Mucosa of stomach (tissue), 1 donor: ENCODE data around the gene LGALSL.

Experiments
- H3K27me3 ChIP-seq: one replicate; pipeline ENCODE4 v1.7.0; 2013; ENCODE audit warnings: mild to moderate bottlenecking, low read length; ENCODE audit not compliant: control insufficient read depth, insufficient read depth
- H3K36me3 ChIP-seq: one replicate; pipeline ENCODE4 v1.7.0; 2013; ENCODE audit warnings: low read length; ENCODE audit not compliant: control insufficient read depth, insufficient read depth
- H3K4me1 ChIP-seq: one replicate; pipeline ENCODE4 v1.7.0; 2013; ENCODE audit warnings: mild to moderate bottlenecking, low read length; ENCODE audit not compliant: control insufficient read depth, insufficient read depth
- H3K4me3 ChIP-seq: one replicate; pipeline ENCODE4 v1.7.0; 2013; ENCODE audit warnings: low read length
- H3K9ac ChIP-seq: one replicate; pipeline ENCODE4 v1.7.0; 2013; ENCODE audit warnings: mild to moderate bottlenecking, low read length, moderate library complexity
- H3K9me3 ChIP-seq: one replicate; pipeline ENCODE4 v1.7.0; 2013; ENCODE audit warnings: mild to moderate bottlenecking, low read length, moderate library complexity; ENCODE audit not compliant: control insufficient read depth
- donor health status: Pancreatic carcinoma.

LGALSL gene

GRCh38 chr2:64479259-64480117, 25.5 kb downstream of the LGALSL start:
- H3K4me1 ChIP-seq: peaks cover 5% of the 10 kb centered on the region
- H3K4me3 ChIP-seq: no peak overlapping the region
- H3K27me3 ChIP-seq: no peaks in the 10 kb centered on the region
- no peaks in the 10 kb centered on the region for H3K9me3 ChIP-seq
- no peak overlapping the region for H3K9ac ChIP-seq
- H3K36me3 ChIP-seq: no peaks in the 10 kb centered on the region

- H3K9ac ChIP-seq: no peak overlapping the region
- no peaks in the 10 kb centered on the region for H3K9me3 ChIP-seq
- H3K4me3 ChIP-seq: no peak overlapping the region
- H3K27me3 ChIP-seq: no peaks in the 10 kb centered on the region
- H3K36me3 ChIP-seq: no peaks in the 10 kb centered on the region
- peaks cover 5% of the 10 kb centered on the region for H3K4me1 ChIP-seq
Observed at GRCh38 chr2:64481665-64482064, 27.7 kb downstream of the LGALSL start.

- H3K36me3 ChIP-seq: no peaks in the 10 kb centered on the region
- H3K4me3 ChIP-seq: no peak overlapping the region
- no peaks in the 10 kb centered on the region for H3K9me3 ChIP-seq
- peaks cover 5% of the 10 kb centered on the region for H3K4me1 ChIP-seq
- no peaks in the 10 kb centered on the region for H3K27me3 ChIP-seq
- H3K9ac ChIP-seq: no peak overlapping the region
Observed at GRCh38 chr2:64482243-64482642, 28.3 kb downstream of the LGALSL start.

- Histone ChIP-seq H3K9me3 (no peaks in the 10 kb centered on the region), H3K27me3 (no peaks in the 10 kb centered on the region), H3K9ac (no peak overlapping the region), H3K36me3 (no peaks in the 10 kb centered on the region), H3K4me3 (no peak overlapping the region), H3K4me1 (peaks cover 5% of the 10 kb centered on the region)
Observed at GRCh38 chr2:64482765-64483504, 29.0 kb downstream of the LGALSL start.

GRCh38 chr2:64485331-64485730, 31.4 kb downstream of the LGALSL start:
- no peak overlapping the region for H3K9ac ChIP-seq
- no peaks in the 10 kb centered on the region for H3K36me3 ChIP-seq
- H3K27me3 ChIP-seq: no peaks in the 10 kb centered on the region
- no peak overlapping the region for H3K4me3 ChIP-seq
- H3K4me1 ChIP-seq: peaks cover 8% of the 10 kb centered on the region
- H3K9me3 ChIP-seq: no peaks in the 10 kb centered on the region

- Histone ChIP-seq H3K4me3 (no peak overlapping the region), H3K27me3 (no peaks in the 10 kb centered on the region), H3K9ac (no peak overlapping the region), H3K36me3 (no peaks in the 10 kb centered on the region), H3K9me3 (no peaks in the 10 kb centered on the region), H3K4me1 (peaks cover 8% of the 10 kb centered on the region)
Observed at GRCh38 chr2:64485961-64486360, 32.0 kb downstream of the LGALSL start.

- no peaks in the 10 kb centered on the region for H3K9me3 ChIP-seq
- no peak overlapping the region for H3K4me3 ChIP-seq
- no peaks in the 10 kb centered on the region for H3K27me3 ChIP-seq
- peaks cover 8% of the 10 kb centered on the region for H3K4me1 ChIP-seq
- H3K9ac ChIP-seq: no peak overlapping the region
- no peaks in the 10 kb centered on the region for H3K36me3 ChIP-seq
Observed at GRCh38 chr2:64487256-64488049, 33.5 kb downstream of the LGALSL start.

- H3K36me3 ChIP-seq: no peaks in the 10 kb centered on the region
Observed at GRCh38 chr2:64488050-64488974, 34.4 kb downstream of the LGALSL start.

GRCh38 chr2:64489081-64489751, 35.3 kb downstream of the LGALSL start:
- H3K9ac ChIP-seq: no peak overlapping the region
- H3K4me3 ChIP-seq: no peak overlapping the region
- H3K9me3 ChIP-seq: no peaks in the 10 kb centered on the region
- H3K36me3 ChIP-seq: no peaks in the 10 kb centered on the region
- H3K27me3 ChIP-seq: no peaks in the 10 kb centered on the region
- peaks cover 3% of the 10 kb centered on the region for H3K4me1 ChIP-seq

More at GRCh38 chr2:64488050-64488974, 34.4 kb downstream of the LGALSL start:
- no peaks in the 10 kb centered on the region for H3K27me3 ChIP-seq
- H3K4me1 ChIP-seq: peaks cover 3% of the 10 kb centered on the region
- H3K9ac ChIP-seq: peak overlapping the region; percentile 37
- no peak overlapping the region for H3K4me3 ChIP-seq
- no peaks in the 10 kb centered on the region for H3K9me3 ChIP-seq

GRCh38 chr2:64491426-64491825, 37.5 kb downstream of the LGALSL start:
- Histone ChIP-seq H3K4me3 (no peak overlapping the region), H3K27me3 (no peaks in the 10 kb centered on the region), H3K36me3 (no peaks in the 10 kb centered on the region), H3K4me1 (peaks cover 3% of the 10 kb centered on the region), H3K9me3 (no peaks in the 10 kb centered on the region), H3K9ac (no peak overlapping the region)

GRCh38 chr2:64492272-64492671, 38.3 kb downstream of the LGALSL start:
- Histone ChIP-seq H3K27me3 (no peaks in the 10 kb centered on the region), H3K4me3 (no peak overlapping the region), H3K4me1 (peaks cover 3% of the 10 kb centered on the region), H3K36me3 (no peaks in the 10 kb centered on the region), H3K9me3 (no peaks in the 10 kb centered on the region), H3K9ac (no peak overlapping the region)
